Skeletal muscle tissue (tissue), 4 donors: ENCODE measurements around the gene ST7. TPM values are rescaled to one million over a fixed set of nuclear protein-coding genes. Genes with fewer than 3 reads are reported as not detected.
"Not testable (repeated sequence)": the region's sequence is repeated elsewhere in the genome, so short reads cannot be mapped to it uniquely, and the experiment has no call there.

Experiments used
- H3K27ac ChIP-seq: one replicate; pipeline ENCODE4 v1.7.0; 2013; ENCODE audit warnings: mild to moderate bottlenecking, low read depth, low read length, inconsistent platforms
- H3K27me3 ChIP-seq, 3 donors: one replicate each; pipeline ENCODE4 v1.7.0; 2013; ENCODE audit warnings: low read length in 3 of 3; ENCODE audit not compliant: control insufficient read depth in 3 of 3, insufficient read depth in 3 of 3
- H3K36me3 ChIP-seq, 3 donors: one replicate each; pipeline ENCODE4 v1.7.0; 2013; ENCODE audit warnings: low read length in 3 of 3; ENCODE audit not compliant: control insufficient read depth in 3 of 3, insufficient read depth in 3 of 3
- H3K4me1 ChIP-seq, 3 donors: one replicate each; pipeline ENCODE4 v1.7.0; 2013; ENCODE audit warnings: low read length in 3 of 3, mild to moderate bottlenecking in 3 of 3; ENCODE audit not compliant: control insufficient read depth in 3 of 3, insufficient read depth in 3 of 3
- H3K4me3 ChIP-seq, 3 donors: one replicate each; pipeline ENCODE4 v1.7.0; 2013; ENCODE audit warnings: low read length in 3 of 3
- H3K9ac ChIP-seq, 3 donors: one replicate each; pipeline ENCODE4 v1.7.0; 2013; ENCODE audit warnings: low read length in 3 of 3, mild to moderate bottlenecking in 3 of 3, moderate library complexity in 2 of 3, low read depth in 1 of 3
- H3K9me3 ChIP-seq, 3 donors: one replicate each; pipeline ENCODE4 v1.7.0; 2013; ENCODE audit warnings: low read length in 3 of 3; ENCODE audit not compliant: control insufficient read depth in 3 of 3
- total RNA-seq: library from RNA; depleted of rRNA; stranded (reverse); fragments of >200 nt; gene quantifications from one replicate; pipeline ENCODE4 v1.2.3, GENCODE V29; 2014
- donor health status: Osteomylitis.

Gene ST7
- total RNA-seq, 1 donor from 2014 or later: 23.0 TPM

DNA sequence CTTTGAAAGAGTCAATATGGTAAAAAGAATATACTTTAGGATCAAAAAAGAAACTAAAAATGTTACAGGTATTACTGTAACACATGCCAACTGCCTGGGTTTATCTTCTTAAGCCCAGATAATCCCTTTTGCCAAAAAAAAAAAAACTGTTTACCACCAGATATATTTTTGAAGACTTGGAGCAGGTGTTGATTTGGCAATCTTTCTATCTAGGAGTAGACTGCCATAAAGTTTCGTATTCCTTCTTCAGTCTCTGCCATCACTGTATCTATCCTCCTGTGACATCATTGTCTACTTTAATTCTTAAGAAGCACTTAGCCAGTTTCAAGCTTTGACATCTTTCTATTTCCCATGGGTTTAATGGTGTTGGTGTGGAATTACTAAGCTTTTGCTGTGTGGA, 161.0 kb downstream of the ST7 start:
- Histone ChIP-seq H3K4me1 (peaks cover 28 to 37% (median 28%) of the 10 kb centered on the region in 3 donors), H3K9ac (no peak overlapping the region), H3K27me3 (no peaks in the 10 kb centered on the region), H3K27ac (peak overlapping the region; percentile 62), H3K4me3 (no peak overlapping the region), H3K36me3 (no peaks in the 10 kb centered on the region), H3K9me3 (no peaks in the 10 kb centered on the region)

GRCh38 chr7:117116211-117116610, 162.9 kb downstream of the ST7 start:
- H3K4me3 ChIP-seq: no peak overlapping the region

DNA sequence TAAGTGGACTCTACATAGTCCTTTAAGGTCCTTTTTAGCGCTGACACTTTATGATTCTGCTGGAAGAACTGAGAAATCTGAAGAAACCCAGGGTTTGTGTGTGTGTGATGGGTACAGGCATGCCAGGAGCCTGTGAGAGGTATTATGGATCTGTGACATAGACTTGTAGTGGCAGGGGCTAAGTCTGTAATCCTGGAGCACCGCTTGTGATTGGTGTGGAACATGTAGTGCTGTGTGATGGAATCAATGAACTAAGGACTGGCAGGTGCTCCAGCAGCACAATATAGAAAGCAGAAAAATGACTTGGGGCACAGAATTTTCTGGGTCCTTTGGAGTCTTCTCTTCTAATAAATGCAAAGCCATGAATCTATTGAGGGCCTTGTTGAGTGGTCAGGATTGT, 163.9 kb downstream of the ST7 start:
- Histone ChIP-seq H3K9me3 (no peaks in the 10 kb centered on the region), H3K27me3 (no peaks in the 10 kb centered on the region), H3K36me3 (no peaks in the 10 kb centered on the region), H3K9ac (no peak overlapping the region), H3K4me1 (peaks cover 11 to 21% (median 12%) of the 10 kb centered on the region in 3 donors), H3K27ac (no peak overlapping the region), H3K4me3 (no peak overlapping the region)

More at GRCh38 chr7:117116211-117116610, 162.9 kb downstream of the ST7 start:
- H3K4me1 ChIP-seq: peaks cover 17 to 26% (median 18%) of the 10 kb centered on the region in 3 donors
- H3K36me3 ChIP-seq: no peaks in the 10 kb centered on the region
- no peaks in the 10 kb centered on the region for H3K27me3 ChIP-seq
- H3K27ac ChIP-seq: no peak overlapping the region
- no peaks in the 10 kb centered on the region for H3K9me3 ChIP-seq
- H3K9ac ChIP-seq: no peak overlapping the region

DNA sequence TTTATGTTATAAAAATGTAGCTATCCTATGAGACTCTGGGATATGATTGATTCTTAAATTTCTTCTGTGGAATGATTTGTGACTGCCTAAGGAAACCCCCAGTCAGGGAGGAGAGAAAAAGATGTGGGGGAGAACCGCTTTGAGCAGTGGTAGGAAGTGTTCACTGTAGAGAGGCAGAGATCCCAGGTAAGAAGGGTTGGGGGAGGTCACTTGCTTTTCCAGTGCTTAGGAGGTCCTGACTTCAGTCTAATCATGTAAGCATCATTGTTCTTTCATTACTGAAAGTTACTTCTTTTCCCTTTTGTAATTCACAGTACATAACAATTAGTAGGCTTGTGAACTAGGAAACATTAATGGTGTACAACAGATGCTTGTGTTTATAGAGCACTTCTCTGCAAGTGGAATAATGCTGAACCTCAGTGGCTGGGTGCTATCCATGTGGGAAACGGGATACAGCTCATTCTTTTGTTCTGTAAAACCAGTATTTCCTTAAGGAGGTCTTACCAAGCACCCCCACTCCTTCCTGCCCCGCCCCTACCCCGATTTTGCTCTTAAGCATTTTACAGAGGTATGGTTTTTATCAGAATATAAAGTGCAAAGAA, 165.4 kb downstream of the ST7 start:
- Histone ChIP-seq H3K9ac (no peak overlapping the region), H3K27ac (no peak overlapping the region), H3K9me3 (no peaks in the 10 kb centered on the region)

DNA sequence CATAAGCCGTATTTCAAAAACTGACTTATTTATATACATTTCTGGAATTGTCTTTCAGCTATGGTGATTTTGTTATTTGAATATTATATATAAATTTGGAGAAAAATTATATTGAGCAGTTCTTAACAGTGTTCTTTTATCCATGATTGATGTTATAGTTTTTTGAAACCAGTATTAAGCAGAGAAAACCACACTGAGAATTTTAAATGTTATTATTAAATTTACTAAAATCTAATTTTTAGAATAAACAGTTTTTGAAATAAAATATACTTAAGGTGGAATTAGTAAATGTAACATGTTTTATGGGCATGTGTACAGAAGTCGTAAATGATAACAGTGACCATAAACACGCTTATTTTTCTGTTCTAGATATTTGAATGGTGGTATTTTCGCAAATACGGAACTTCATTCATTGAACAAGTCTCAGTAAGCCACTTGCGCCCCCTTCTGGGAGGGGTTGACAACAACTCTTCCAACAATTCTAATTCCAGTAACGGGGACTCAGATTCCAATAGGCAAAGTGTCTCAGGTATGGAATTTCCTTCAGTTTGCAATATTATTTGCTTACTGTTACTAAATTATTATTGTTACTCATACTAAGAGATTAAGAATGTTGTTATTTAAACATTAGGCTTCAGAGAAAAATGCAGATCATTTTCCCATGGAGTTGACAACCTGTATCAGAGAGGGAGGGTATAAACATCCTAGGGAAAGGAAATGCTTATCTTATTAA, 166.1 kb downstream of the ST7 start:
- Histone ChIP-seq H3K36me3 (no peaks in the 10 kb centered on the region), H3K4me3 (no peak overlapping the region), H3K9ac (no peak overlapping the region)

More for the DNA sequence above, 165.4 kb downstream of the ST7 start:
- no peak overlapping the region for H3K4me3 ChIP-seq
- no peaks in the 10 kb centered on the region for H3K36me3 ChIP-seq
- H3K27me3 ChIP-seq: no peaks in the 10 kb centered on the region
- peaks cover 9 to 12% (median 11%) of the 10 kb centered on the region in 3 donors for H3K4me1 ChIP-seq

DNA sequence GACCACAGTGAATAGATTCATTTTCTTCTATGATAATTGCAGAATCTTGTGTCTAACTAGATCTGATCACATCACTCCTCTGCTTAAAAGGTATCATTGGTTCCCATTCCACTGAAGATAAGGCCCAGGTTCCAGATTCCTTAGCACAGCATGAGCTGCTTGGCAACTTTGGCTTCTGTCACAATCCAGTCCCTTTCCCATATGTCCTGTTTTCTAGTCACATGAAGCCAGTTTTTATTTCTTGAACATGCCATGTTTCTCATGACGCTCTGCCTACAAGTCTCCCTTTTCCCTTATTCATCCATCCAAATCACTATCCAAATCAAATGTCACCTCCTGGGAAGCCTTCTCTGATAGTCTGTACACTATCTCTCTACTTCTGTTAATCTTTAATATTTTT, 167.0 kb downstream of the ST7 start:
- H3K27me3 ChIP-seq, H3K9me3 ChIP-seq, H3K27ac ChIP-seq, H3K36me3 ChIP-seq, H3K9ac ChIP-seq, H3K4me1 ChIP-seq, H3K4me3 ChIP-seq: not testable (repeated sequence)

More for the DNA sequence above, 166.1 kb downstream of the ST7 start:
- Histone ChIP-seq H3K9me3 (no peaks in the 10 kb centered on the region), H3K27me3 (no peaks in the 10 kb centered on the region), H3K4me1 (peaks cover 7% of the 10 kb centered on the region in 3 donors), H3K27ac (no peak overlapping the region)

DNA sequence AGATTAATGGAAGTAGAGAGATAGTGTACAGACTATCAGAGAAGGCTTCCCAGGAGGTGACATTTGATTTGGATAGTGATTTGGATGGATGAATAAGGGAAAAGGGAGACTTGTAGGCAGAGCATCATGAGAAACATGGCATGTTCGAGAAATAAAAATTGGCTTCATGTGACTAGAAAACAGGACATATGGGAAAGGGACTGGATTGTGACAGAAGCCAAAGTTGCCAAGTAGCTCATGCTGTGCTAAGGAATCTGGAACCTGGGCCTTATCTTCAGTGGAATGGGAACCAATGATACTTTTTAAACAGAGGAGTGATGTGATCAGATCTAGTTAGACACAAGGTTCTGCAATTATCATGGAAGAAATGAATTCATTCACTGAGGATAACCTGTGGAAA, 168.7 kb downstream of the ST7 start:
- H3K4me1 ChIP-seq, H3K9me3 ChIP-seq, H3K36me3 ChIP-seq, H3K27me3 ChIP-seq, H3K27ac ChIP-seq, H3K4me3 ChIP-seq, H3K9ac ChIP-seq: not testable (repeated sequence)

DNA sequence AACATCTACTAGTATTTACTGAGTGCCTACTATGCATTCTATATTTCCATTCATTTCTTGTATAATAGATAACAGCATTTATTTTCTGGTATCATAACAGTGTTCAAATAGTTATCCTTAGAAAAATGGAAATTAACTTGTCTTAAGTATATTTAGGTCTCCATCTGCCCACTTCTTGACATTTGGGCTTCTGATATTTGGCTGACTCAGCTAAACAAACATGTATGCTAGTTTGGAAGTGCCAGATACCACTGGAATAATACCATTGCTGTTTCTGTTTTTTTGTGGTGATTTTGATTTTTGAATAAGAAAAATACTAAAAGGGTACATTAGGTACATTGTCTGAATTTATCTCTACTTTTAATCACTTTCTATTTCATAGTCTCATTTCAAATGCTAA, 169.2 kb downstream of the ST7 start:
- peaks cover 5 to 10% (median 8%) of the 10 kb centered on the region in 3 donors for H3K4me1 ChIP-seq
- H3K9me3 ChIP-seq: no peaks in the 10 kb centered on the region
- no peak overlapping the region for H3K27ac ChIP-seq
- no peaks in the 10 kb centered on the region for H3K36me3 ChIP-seq
- no peak overlapping the region for H3K9ac ChIP-seq
- no peaks in the 10 kb centered on the region for H3K27me3 ChIP-seq
- H3K4me3 ChIP-seq: no peak overlapping the region

- Histone ChIP-seq H3K4me1 (peaks cover 5 to 10% (median 8%) of the 10 kb centered on the region in 3 donors), H3K27me3 (no peaks in the 10 kb centered on the region), H3K36me3 (no peaks in the 10 kb centered on the region), H3K4me3 (no peak overlapping the region), H3K9me3 (no peaks in the 10 kb centered on the region), H3K9ac (no peak overlapping the region), H3K27ac (no peak overlapping the region)
Observed at GRCh38 chr7:117123311-117123926, 170.1 kb downstream of the ST7 start.

GRCh38 chr7:117124591-117125220, 171.4 kb downstream of the ST7 start:
- H3K4me1 ChIP-seq: peaks cover 5 to 10% (median 8%) of the 10 kb centered on the region in 3 donors
- no peak overlapping the region for H3K4me3 ChIP-seq
- peak overlapping the region; percentile 62 for H3K27ac ChIP-seq
- H3K9ac ChIP-seq: no peak overlapping the region
- H3K9me3 ChIP-seq: no peaks in the 10 kb centered on the region
- H3K36me3 ChIP-seq: no peaks in the 10 kb centered on the region
- no peaks in the 10 kb centered on the region for H3K27me3 ChIP-seq
